Measurements from ENCODE around the gene GRIN2D. TPM values are rescaled to one million over a fixed set of nuclear protein-coding genes. Genes with fewer than 3 reads are reported as not detected.

The GRIN2D gene
- polyA plus RNA-seq, 1 donor from 2014 or later: 1.8 TPM

- H3K9me3 ChIP-seq (ENCODE audit: low read length): no peaks in the 10 kb centered on the region
- H4K20me1 ChIP-seq (ENCODE audit: insufficient read depth): no peaks in the 10 kb centered on the region
- peaks cover 6% of the 10 kb centered on the region for H3K36me3 ChIP-seq (ENCODE audit: insufficient read depth, low read length)
- H3K27ac ChIP-seq (ENCODE audit: low read length): no peak overlapping the region
- peaks cover 6% of the 10 kb centered on the region for H3K79me2 ChIP-seq (replicated peaks; ENCODE audit: insufficient read depth, low read length)
- H3K27me3 ChIP-seq (ENCODE audit: insufficient read depth, low read depth, low read length): no peaks in the 10 kb centered on the region
- H3K4me3 ChIP-seq (ENCODE audit: low read length): no peak overlapping the region
- no peaks in the 10 kb centered on the region for H3F3A ChIP-seq (ENCODE audit: insufficient read depth, low read length, poor library complexity, severe bottlenecking)
- H3K4me2 ChIP-seq (ENCODE audit: low read length): no peak overlapping the region
- H3K9ac ChIP-seq (ENCODE audit: low read length): no peak overlapping the region
- TF ChIP-seq TAF1 (IDR thresholded peaks at IDR 0.05; ENCODE audit: low read depth): no peak
- no peak for TF ChIP-seq MXI1 (conservative IDR thresholded peaks at IDR 0.05; ENCODE audit: poor library complexity, severe bottlenecking)
- no peak for TF ChIP-seq EZH2 (IDR thresholded peaks at IDR 0.05; ENCODE audit: borderline replicate concordance, insufficient read depth, low read length, poor library complexity, severe bottlenecking)
- no peak for TF ChIP-seq POLR2AphosphoS5 (IDR thresholded peaks at IDR 0.05)
- TF ChIP-seq RAD21 (conservative IDR thresholded peaks at IDR 0.05): no peak
- no peak for TF ChIP-seq SMC3 (conservative IDR thresholded peaks at IDR 0.05; ENCODE audit: poor library complexity)
- no peak for TF ChIP-seq CTCF (IDR thresholded peaks at IDR 0.05; ENCODE audit: poor library complexity, severe bottlenecking)
- no peak for TF ChIP-seq EP300 (conservative IDR thresholded peaks at IDR 0.05; ENCODE audit: poor library complexity, severe bottlenecking)
- TF ChIP-seq, protein P1, sequence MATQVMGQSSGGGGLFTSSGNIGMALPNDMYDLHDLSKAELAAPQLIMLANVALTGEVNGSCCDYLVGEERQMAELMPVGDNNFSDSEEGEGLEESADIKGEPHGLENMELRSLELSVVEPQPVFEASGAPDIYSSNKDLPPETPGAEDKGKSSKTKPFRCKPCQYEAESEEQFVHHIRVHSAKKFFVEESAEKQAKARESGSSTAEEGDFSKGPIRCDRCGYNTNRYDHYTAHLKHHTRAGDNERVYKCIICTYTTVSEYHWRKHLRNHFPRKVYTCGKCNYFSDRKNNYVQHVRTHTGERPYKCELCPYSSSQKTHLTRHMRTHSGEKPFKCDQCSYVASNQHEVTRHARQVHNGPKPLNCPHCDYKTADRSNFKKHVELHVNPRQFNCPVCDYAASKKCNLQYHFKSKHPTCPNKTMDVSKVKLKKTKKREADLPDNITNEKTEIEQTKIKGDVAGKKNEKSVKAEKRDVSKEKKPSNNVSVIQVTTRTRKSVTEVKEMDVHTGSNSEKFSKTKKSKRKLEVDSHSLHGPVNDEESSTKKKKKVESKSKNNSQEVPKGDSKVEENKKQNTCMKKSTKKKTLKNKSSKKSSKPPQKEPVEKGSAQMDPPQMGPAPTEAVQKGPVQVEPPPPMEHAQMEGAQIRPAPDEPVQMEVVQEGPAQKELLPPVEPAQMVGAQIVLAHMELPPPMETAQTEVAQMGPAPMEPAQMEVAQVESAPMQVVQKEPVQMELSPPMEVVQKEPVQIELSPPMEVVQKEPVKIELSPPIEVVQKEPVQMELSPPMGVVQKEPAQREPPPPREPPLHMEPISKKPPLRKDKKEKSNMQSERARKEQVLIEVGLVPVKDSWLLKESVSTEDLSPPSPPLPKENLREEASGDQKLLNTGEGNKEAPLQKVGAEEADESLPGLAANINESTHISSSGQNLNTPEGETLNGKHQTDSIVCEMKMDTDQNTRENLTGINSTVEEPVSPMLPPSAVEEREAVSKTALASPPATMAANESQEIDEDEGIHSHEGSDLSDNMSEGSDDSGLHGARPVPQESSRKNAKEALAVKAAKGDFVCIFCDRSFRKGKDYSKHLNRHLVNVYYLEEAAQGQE (IDR thresholded peaks at IDR 0.05; ENCODE audit: borderline replicate concordance): no peak
- no peaks in the 10 kb centered on the region for H3K9me2 ChIP-seq (ENCODE audit: insufficient read depth, low read length)
- H2AFZ ChIP-seq (ENCODE audit: low read depth, low read length): no peak overlapping the region
Measured at GRCh38 chr19:48385461-48386087, 7.9 kb upstream of the GRIN2D start.

- Histone ChIP-seq H3K79me2 (replicated peaks; ENCODE audit: insufficient read depth, low read length) (peaks cover 16% of the 10 kb centered on the region), H2AFZ (ENCODE audit: low read depth, low read length) (no peak overlapping the region), H3K27me3 (ENCODE audit: insufficient read depth, low read depth, low read length) (no peaks in the 10 kb centered on the region), H4K20me1 (ENCODE audit: insufficient read depth) (no peaks in the 10 kb centered on the region), H3K9me3 (ENCODE audit: low read length) (no peaks in the 10 kb centered on the region), H3K9me2 (ENCODE audit: insufficient read depth, low read length) (no peaks in the 10 kb centered on the region), H3F3A (ENCODE audit: insufficient read depth, low read length, poor library complexity, severe bottlenecking) (no peaks in the 10 kb centered on the region), H3K4me3 (ENCODE audit: low read length) (no peak overlapping the region), H3K9ac (ENCODE audit: low read length) (no peak overlapping the region), H3K36me3 (ENCODE audit: insufficient read depth, low read length) (peaks cover 6% of the 10 kb centered on the region), H3K27ac (ENCODE audit: low read length) (no peak overlapping the region), H3K4me2 (ENCODE audit: low read length) (no peak overlapping the region)
- TF ChIP-seq SMC3 (conservative IDR thresholded peaks at IDR 0.05; ENCODE audit: poor library complexity): no peak
- TF ChIP-seq POLR2AphosphoS5 (IDR thresholded peaks at IDR 0.05): no peak
- TF ChIP-seq EP300 (conservative IDR thresholded peaks at IDR 0.05; ENCODE audit: poor library complexity, severe bottlenecking): no peak
- TF ChIP-seq TAF1 (IDR thresholded peaks at IDR 0.05; ENCODE audit: low read depth): no peak
- TF ChIP-seq EZH2 (IDR thresholded peaks at IDR 0.05; ENCODE audit: borderline replicate concordance, insufficient read depth, low read length, poor library complexity, severe bottlenecking): no peak
- TF ChIP-seq MXI1 (conservative IDR thresholded peaks at IDR 0.05; ENCODE audit: poor library complexity, severe bottlenecking): no peak
- no peak for TF ChIP-seq RAD21 (conservative IDR thresholded peaks at IDR 0.05)
- no peak for TF ChIP-seq CTCF (IDR thresholded peaks at IDR 0.05; ENCODE audit: poor library complexity, severe bottlenecking)
- TF ChIP-seq, protein P1 (IDR thresholded peaks at IDR 0.05; ENCODE audit: borderline replicate concordance): no peak
Measured at GRCh38 chr19:48386981-48387380, 6.5 kb upstream of the GRIN2D start.
